HG03520 (cell line): Measurements from ENCODE around the gene AKR1A1.
"Not testable (repeated sequence)": the region's sequence is repeated elsewhere in the genome, so short reads cannot be mapped to it uniquely, and the experiment has no call there.

ENCODE experiments used
- ATAC-seq: cut with Tn5 transposase; IDR thresholded peaks from one replicate; pipeline ENCODE4 v1.9.1; 2021; ENCODE audit warnings: mild to moderate bottlenecking, moderate library complexity; ENCODE audit not compliant: unreplicated experiment

The AKR1A1 gene

DNA sequence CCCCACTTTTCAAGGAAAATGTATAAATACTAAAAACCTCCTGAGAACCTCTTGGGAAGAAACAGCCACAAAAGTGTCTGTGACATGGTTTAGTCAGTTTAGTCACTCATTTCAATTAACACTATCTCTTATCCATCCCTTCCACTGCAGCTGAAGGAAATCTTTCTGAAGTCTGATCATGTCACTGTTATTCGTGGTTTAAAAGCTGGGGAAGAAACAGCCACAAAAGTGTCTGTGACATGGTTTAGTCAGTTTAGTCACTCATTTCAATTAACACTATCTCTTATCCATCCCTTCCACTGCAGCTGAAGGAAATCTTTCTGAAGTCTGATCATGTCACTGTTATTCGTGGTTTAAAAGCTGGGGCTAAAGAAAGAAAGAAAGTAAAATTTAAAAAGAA is 27.1 kb upstream of the AKR1A1 start:
- ATAC-seq, result not testable (repeated sequence)

DNA sequence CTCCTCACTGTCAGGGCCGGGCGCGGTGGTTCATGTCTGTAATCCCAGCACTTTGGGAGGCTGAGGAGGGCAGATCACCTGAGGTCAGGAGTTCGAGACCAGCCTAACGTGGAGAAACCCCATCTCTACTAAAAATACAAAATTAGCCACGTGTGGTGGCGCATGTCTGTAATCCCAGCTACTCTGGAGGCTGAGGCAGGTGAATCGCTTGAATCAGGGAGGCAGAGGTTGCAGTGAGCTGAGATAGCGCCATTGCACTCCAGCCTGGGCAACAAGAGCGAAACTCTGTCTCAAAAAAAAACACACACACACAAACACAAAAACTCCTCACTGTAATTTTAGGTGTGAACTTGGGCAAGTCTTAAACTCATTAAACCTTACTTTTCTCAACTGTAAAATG is 26.7 kb upstream of the AKR1A1 start:
- ATAC-seq, result not testable (repeated sequence)

DNA sequence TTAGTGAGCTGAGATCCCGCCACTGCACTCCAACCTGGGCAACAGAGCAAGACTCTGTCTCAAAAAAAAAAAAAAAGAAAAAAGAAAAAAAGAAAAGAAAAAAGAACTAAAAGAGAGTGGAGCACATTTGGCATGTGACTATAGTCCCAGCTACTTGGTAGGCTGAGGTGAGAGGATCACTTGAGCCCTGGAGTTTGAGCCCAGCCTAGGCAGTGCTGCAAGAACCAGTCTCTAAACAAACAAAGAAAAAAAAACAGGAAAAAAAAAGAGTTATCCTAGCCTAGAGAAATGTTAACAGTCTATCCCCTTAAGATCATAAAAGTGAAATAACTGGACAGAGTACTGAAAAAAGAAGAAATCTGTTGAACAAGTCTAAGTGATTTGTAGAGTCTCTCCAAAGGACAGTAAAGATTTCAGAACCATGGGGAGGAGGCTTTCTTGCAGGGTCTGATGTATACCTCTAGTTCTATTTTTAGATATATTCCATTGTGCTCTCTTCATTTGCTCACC is 24.4 kb upstream of the AKR1A1 start:
- ATAC-seq, result no peak

DNA sequence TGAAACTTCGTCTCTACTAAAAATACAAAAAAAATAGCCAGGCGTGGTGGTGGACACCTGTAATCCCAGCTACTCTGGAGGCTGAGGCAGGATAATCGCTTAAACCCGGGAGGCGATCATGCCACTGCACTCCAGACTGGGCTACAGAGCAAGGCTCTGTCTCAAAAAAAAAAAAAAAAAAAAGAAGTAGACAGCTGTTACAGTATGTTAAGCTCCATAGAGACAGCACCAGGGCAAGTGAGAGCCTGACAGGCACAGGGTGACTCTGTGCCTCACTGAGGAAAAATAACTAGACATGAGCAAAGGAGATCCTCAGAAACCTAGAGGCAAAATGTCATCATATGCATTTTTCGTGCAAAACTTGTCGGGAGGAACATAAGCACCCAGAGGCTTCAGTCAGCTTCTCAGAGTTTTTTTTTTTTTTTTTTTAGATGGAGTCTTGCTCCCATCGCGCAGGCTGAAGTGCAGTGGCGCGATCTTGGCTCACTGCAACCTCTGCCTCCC is 19.9 kb upstream of the AKR1A1 start:
- no peak for ATAC-seq

DNA sequence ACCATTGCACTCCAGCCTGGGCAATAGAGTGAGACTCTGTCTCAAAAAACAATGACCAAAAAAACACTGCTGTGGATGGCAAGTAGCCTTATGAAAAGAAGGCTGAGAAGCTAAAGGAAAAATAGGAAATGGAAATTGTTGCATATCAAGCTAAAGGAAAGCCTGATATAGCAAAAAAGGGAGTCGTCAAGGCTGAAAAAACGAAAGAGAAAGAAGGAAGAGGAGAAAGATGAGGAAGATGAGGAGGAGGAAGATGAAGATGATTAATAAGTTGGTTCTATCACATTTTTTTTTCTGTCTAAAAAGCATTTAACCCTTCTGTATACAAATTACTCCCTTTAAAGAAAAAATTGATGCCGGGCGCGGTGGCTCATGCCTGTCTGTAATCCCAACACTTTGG is 18.8 kb upstream of the AKR1A1 start:
- ATAC-seq, result no peak

DNA sequence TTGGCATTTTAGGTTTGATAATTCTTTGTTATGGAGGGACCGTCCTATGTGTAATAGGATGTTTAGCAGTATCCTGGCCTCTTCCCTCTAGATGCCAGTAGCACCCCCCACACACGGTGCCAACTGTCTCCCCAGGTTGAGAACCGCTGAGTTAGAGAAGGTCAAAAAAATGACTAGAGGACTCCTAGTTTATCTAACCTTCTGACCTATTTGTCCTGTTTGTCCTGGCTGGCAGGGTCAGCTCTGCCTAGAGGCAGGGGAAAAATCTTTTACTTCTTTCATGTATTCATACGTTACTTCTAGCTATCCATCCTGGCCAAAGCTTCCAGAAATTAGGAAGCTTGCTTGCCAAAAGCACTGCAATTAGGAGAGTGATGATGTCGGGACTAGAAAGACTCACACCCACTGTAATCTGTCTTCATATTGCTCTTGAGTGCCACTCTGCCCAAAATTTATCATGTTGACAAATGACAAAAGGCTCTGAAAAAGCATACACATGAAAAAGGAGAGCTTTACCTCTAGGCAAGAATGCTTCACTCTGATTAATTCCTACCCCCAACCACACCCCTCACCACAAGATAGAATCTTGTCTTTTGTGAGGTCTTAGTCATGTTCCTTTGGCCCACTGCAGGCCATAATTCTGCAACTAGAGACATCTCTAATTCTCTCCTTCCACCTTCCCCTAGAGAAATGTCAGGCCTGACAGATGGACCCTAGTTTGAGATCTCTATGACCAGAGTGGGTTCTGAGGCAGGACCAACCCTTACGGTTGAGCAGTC is 14.4 kb upstream of the AKR1A1 start:
- ATAC-seq, result no peak

DNA sequence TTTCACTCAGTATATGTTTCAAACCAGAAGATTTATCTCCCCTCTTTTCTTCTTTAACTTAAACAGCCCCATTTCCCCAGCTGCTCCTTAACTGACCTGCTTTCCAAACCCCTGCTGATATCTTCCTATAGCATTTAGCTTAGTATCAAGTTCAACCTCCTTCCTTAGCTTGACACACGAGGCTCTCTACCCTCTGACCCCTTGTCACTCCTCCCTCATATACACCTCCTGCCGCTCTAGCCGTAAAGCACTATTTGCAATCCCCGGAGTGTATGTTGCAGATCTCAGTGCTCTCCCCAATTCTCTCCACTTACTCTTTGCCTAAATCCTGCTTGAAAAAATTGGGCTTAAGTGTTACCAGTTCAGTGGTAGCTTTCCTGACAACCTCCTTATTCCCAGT is 13.7 kb upstream of the AKR1A1 start:
- no peak for ATAC-seq

DNA sequence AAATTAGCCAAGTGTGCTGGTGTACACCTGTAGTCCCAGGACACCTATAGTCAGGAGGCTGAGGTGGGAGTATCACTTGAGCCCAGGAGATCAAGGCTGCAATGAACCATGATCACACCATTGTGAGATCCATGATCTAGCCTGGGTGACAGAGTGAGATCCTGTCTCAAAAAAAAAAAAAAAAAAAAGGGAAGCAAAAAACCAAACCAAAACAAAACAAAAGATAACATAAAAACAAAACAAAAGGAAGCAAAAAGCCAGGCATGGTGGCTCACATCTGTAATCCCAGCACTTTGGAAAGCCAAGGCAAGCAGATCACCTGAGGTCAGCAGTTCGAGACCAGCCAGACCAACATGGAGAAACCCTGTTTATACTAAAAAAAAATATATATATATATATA is 9.4 kb upstream of the AKR1A1 start:
- no peak for ATAC-seq

DNA sequence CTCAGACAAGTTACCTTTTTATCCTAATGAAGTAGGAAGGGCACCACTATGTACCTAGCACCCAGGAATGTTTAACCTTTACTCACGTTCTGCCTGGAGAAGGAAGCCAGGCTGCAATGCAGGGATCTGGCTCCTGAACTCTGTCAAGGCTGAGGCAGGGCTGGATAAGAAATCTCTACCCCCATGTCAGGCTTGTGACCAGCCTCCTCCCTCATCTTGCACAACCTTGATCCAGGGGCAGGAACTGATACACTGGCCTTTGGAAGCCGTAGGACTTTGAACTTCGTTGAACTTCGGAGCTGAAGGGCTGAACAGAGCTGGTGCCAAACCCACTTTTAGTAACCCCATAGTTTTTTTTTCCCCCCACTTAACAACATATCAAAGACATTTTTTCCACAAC is 8.0 kb upstream of the AKR1A1 start:
- ATAC-seq, result no peak

DNA sequence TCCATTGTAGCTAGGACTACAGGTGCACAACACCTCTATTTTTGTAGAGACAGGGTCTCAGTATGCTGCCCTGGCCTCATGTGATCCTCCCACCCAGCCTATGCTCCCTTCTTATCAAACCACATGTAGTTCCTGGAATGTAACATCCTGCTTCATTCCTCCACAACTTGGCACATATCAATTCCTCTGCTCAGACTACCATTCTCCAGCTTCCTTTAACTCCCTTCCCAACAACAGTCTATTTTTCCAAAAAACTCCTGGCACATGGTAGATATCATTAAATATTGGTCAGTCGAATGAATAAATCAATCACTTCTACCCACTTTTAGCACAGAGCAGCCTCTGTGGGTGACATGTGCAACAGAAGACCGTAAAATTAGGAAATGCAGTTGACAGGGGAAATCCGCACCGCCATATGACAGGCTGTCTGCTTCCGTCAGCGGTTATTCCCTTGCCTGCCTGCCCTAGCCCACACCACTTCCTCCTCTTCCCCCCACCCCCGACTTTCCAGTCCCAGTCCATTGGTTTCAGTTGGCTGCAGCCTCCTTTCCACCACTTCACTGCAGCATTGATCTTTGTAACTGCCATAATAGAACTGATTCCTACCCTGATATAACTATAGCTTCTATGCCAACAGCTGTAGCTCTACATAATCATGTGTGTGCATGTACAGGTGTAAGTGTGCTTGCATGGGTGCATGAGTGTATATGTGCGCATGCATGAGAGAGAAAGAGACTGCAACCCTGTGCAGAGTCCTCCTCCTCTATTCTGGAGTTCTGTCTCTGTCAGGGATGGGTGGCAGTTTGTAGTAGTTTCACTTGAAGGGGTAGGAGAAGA is 6.8 kb upstream of the AKR1A1 start:
- ATAC-seq, result no peak

DNA sequence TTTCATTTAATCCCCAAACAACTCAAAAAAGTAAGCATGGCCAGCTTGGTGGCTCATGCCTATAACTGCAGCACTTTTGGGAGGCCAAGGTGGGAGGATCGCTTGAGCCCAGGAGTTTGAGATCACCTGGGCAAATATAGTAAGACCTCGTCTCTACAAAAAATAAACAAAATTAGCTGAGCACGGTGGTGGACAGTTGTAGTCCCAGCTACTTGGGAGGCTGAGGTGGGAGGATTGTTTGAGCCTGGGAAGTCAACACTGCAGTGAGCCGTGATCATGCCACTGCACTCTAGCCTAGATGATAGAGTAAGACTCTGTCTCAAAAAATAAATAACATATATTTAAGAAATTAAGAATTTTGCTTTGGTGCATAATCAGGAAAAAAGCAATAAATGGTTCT is 6.1 kb upstream of the AKR1A1 start:
- no peak for ATAC-seq

DNA sequence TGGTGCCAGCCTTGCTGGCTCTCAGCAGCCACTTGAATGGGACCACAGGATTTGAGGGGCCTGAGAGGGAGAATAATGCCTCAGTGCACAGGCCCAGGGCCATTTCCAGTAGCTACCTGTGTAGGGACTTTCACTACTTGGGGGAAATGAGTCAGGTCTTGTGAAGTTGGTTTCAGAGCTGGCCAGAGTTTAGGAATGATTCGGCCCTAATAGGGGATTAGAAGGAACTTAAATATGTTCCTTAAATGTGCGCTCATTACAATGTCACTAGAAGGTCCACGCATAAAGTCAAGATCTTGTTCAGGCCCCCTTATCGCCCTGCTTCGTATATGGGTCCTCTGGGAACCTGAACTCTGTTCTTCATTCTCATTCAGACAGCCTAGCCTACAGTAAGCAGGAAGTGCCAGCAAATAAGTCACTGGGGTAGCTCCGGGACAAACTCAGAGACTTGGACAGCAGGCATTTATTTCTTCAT is 5.6 kb upstream of the AKR1A1 start:
- ATAC-seq, result peak; percentile 56

DNA sequence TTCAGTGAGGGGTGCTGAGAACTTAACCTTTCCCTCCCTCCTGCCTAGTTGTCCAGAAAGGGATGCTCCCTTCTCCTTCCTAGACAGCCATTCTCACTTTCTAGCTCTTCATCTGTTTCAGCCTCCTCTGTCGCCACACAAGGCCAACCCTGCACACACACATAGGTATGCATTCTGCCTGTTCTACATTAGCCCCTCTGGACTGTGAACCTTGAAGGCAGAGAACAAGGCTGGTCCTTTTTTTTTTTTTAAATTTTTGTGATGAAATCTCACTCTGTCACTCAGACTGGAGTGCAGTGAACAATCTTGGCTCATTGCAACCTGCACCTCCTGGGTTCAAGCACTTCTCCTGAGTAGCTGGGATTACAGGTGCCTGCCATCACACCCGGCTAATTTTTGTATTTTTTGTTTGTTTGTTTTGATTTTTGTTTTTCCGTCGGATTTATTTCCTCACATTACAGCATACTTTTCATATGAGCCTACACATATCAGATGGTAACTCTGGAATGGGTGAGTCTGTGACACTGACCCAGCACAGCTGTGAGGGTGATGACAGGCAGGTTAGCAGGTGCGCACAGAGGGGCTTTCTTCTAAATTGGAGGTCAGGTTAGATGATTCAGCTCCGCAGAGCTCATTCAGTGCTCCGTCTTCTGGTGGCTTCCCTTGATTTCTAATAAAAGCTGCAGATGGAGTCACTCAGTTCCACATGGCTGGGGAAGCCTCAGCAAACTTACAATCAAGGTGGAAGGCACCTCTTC is 4.9 kb upstream of the AKR1A1 start:
- no peak for ATAC-seq

DNA sequence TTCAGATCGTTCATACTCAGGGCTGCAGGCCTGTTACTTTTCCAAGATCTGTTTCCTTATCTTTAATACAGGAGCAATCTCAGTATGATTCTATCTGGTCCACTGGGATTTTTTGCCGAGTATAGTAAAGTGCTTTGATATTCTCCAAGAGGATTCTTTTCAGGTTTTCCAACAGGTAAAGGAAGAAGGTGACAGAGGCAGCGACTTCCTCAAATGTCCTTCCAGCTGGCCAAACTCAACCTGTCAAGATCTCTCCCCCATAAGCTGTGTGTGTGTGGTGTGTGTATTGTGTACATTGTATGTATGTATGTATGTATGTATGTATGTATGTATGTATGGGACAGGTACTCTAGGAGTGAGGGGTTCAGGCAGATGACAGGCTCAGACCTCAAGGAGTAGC is 1.1 kb downstream of the AKR1A1 start:
- no peak for ATAC-seq

DNA sequence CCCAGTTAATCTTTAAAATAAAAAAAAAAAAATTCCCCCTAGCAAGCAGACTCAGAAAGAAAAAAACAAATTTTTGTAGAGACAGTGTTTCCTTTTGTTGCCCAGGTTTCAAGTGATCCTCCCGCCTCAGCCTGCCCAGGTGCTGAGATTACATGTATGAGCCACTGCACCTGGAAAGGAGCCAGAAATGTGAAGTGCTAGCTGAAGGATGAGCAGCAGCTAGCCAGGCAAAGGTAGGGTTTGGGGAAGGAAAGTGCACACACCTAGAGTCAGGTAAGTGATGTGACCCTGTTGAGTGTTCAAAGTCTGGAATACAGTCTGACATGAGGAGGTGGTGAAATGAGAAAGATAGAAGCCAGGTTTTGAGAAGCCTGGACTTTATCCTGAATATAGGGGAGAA is 1.7 kb downstream of the AKR1A1 start:
- no peak for ATAC-seq

DNA sequence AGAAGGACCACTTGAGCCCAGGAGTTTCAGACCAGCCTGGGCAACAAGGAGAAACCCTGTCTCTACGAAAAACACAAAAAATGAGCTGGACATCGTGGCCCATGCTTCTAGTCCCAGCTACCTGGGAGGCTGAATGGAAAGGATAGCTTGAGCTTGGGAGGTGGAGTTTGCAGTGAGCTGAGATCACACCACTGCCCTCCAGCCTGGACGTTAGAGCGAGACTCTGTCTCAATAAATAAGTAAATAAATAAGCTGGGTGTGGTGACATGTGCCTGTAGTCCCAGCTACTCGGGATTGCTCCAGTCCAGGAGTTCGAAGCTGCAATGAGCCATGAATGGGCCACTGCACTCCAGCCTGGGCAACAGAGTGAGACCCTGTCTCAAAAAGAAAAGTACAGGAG is 3.6 kb downstream of the AKR1A1 start:
- ATAC-seq, result no peak

DNA sequence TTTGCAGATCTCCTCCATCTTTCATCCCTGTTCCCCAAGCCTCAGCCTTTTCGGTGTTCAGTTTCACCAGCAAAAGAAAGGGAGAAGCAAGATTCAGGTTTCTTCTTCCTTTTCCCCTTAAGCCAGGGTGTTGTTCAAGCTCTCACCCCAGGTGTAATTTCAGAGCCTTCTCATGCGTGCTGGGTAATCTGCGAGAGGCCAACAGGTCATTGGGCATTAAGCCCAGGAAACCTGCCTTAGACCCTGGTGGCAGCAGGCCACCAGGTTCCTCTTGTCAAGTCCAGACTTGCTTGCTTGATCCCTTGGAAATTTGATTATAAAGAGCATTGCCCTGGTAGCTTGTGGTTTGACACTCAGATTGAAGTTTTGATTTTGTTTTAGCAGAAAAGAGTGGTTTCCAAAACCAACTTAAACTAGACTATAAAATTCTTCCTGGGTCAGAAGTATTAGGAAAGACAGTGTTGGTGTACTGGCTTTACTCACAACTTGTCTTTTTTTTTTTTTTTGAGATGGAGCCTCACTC is 6.9 kb downstream of the AKR1A1 start:
- ATAC-seq, result no peak

DNA sequence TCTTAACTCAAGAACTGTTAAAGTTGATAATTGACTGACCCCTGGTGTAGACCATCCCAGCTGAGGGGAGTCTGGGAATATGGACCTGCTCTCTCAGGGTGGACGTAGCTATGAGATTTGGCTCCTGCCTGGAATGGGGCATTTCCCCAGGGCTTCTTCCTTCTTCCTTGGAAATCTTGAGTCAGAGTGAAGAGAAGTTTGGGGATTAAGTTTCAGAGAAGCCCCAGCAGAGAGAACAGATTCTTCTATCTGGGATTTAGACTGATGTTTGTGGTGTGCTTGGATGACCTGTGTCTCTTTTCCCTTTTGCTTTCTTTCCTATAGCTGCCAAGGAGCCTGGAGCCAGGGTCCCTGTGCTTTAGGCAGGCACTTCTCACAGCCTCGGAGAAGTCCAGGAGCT is 13.2 kb downstream of the AKR1A1 start:
- no peak for ATAC-seq

DNA sequence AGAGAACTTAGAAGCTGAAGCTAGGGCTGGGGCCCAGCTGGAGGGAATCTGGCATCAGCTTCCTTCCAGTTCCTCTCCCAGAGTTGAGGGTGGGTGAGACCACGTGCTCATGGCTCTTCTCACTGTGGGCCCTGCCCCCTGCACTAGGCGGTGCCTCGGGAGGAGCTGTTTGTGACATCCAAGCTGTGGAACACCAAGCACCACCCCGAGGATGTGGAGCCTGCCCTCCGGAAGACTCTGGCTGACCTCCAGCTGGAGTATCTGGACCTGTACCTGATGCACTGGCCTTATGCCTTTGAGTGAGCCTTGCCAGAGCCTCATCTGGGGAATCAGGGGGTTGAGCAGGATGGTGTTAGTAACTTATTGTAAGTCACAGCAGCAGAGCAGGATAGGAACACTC is 16.1 kb downstream of the AKR1A1 start:
- ATAC-seq, result no peak

DNA sequence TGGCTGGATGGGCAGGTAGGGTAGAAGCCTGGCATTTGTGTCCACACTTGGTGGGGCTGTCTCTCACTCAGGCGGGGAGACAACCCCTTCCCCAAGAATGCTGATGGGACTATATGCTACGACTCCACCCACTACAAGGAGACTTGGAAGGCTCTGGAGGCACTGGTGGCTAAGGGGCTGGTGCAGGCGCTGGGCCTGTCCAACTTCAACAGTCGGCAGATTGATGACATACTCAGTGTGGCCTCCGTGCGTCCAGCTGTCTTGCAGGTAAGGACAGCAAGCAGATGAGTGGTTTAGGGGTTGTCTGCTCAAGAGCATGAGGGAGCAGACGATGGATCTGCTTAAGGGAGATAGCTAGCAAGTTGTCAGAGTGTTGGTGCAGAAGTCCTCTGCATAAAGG is 17.3 kb downstream of the AKR1A1 start:
- no peak for ATAC-seq

DNA sequence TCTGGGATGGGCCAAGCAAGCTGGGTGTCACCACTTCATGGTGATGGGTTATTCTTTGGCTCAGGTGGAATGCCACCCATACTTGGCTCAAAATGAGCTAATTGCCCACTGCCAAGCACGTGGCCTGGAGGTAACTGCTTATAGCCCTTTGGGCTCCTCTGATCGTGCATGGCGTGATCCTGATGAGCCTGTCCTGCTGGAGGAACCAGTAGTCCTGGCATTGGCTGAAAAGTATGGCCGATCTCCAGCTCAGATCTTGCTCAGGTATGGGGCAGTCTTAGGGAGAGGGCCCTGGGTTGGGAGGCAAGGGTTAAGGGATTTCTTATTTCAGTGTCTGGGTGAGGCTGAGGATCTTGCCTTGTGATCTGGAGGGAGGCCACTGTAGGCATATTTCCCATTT is 17.8 kb downstream of the AKR1A1 start:
- no peak for ATAC-seq
